Uterus (tissue), 4 donors: ENCODE results near the gene FAM163B. TPM values are rescaled to one million over a fixed set of nuclear protein-coding genes. Genes with fewer than 3 reads are reported as not detected.

Source experiments
- DNase-seq, 2 donors: peaks; one replicate each; pipeline ENCODE4 v3.0.0-alpha.2; 2019 to 2020
- H3K27ac ChIP-seq, 2 donors: fragments of 200-600 bp; sonication (generic); 1 replicate in 1 of 2; 2 replicates in 1 of 2; pipeline ENCODE4 v1.5.1; 2016 to 2018
- H3K27me3 ChIP-seq, 2 donors: fragments of 200-600 bp; sonication (generic); one replicate each; pipeline ENCODE4 v1.5.1; 2018 to 2019; ENCODE audit warnings: control low read depth in 1 of 2
- H3K36me3 ChIP-seq, 2 donors: fragments of 200-600 bp; sonication (generic); one replicate each; pipeline ENCODE4 v1.5.1; 2019; ENCODE audit warnings: control low read depth in 1 of 2
- H3K4me1 ChIP-seq, 2 donors: fragments of 200-600 bp; sonication (generic); one replicate each; pipeline ENCODE4 v1.5.1; 2018 to 2019; ENCODE audit warnings: control low read depth in 1 of 2
- H3K4me3 ChIP-seq, 2 donors: fragments of 200-600 bp; sonication (generic); 1 replicate in 1 of 2; 2 replicates in 1 of 2; pipeline ENCODE4 v1.5.1; 2018 to 2019; ENCODE audit warnings: mild to moderate bottlenecking in 1 of 2
- H3K9me3 ChIP-seq, 2 donors: fragments of 200-600 bp; sonication (generic); one replicate each; pipeline ENCODE4 v1.5.1; 2019; ENCODE audit warnings: control low read depth in 1 of 2
- POLR2A ChIP-seq, 2 donors: fragments of 450-650 bp; IDR thresholded peaks; one replicate each; pipeline ENCODE4 v1.6.1; 2016; ENCODE audit warnings: antibody characterized with exemption in 2 of 2, mild to moderate bottlenecking in 1 of 2, moderate library complexity in 1 of 2
- intact Hi-C: fragments of 100-400 bp; cut with DNase I; formaldehyde crosslinking; loops from one replicate; pipeline ENCODE4 v1.15.1; 2023; ENCODE audit warnings: low total_unique reads
- total RNA-seq, 4 donors: library from RNA; depleted of rRNA in 3 of 4; stranded (reverse); fragments of >200 nt in 3 of 4; gene quantifications; one replicate each; pipeline versions ENCODE4 v1.1.0 to v1.2.4, GENCODE V29; 2014 to 2023
- TF ChIP-seq, protein P1 (sequence below), 4 experiments: fragments of 200-600 bp in 2 of 4; fragments of 450-650 bp in 2 of 4; sonication (generic) in 2 of 4; IDR thresholded peaks; one replicate each; pipeline ENCODE4 v1.5.1; 2016 to 2019; ENCODE audit warnings: antibody characterized with exemption in 4 of 4, mild to moderate bottlenecking in 2 of 4, moderate library complexity in 1 of 4
- donor health status: DM: yes; HTN: yes; CAD: no.

The FAM163B gene
- total RNA-seq, 4 donors from 2014 or later: not detected

GRCh38 chr9:133585481-133586351, 23.5 kb downstream of the FAM163B start:
- intact Hi-C loops: no loop called here
- Histone ChIP-seq H3K27me3 (no peaks in the 10 kb centered on the region), H3K27ac (no peak overlapping the region), H3K36me3 (no peaks in the 10 kb centered on the region), H3K9me3 (no peaks in the 10 kb centered on the region), H3K4me3 (no peak overlapping the region), H3K4me1 (peaks cover 0 to 3% of the 10 kb centered on the region in 2 donors)
- no peak for TF ChIP-seq POLR2A (IDR thresholded peaks at IDR 0.05)
- TF ChIP-seq, protein P1, sequence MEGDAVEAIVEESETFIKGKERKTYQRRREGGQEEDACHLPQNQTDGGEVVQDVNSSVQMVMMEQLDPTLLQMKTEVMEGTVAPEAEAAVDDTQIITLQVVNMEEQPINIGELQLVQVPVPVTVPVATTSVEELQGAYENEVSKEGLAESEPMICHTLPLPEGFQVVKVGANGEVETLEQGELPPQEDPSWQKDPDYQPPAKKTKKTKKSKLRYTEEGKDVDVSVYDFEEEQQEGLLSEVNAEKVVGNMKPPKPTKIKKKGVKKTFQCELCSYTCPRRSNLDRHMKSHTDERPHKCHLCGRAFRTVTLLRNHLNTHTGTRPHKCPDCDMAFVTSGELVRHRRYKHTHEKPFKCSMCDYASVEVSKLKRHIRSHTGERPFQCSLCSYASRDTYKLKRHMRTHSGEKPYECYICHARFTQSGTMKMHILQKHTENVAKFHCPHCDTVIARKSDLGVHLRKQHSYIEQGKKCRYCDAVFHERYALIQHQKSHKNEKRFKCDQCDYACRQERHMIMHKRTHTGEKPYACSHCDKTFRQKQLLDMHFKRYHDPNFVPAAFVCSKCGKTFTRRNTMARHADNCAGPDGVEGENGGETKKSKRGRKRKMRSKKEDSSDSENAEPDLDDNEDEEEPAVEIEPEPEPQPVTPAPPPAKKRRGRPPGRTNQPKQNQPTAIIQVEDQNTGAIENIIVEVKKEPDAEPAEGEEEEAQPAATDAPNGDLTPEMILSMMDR (IDR thresholded peaks at IDR 0.05): no peak
- no peak for DNase-seq

GRCh38 chr9:133584559-133585476, 24.4 kb downstream of the FAM163B start:
- no peak overlapping the region for H3K4me3 ChIP-seq
- H3K27me3 ChIP-seq: no peaks in the 10 kb centered on the region
- H3K36me3 ChIP-seq: no peaks in the 10 kb centered on the region
- intact Hi-C loops: no loop called here
- TF ChIP-seq, protein P1 (IDR thresholded peaks at IDR 0.05): no peak
- no peak for TF ChIP-seq POLR2A (IDR thresholded peaks at IDR 0.05)
- no peak overlapping the region for H3K27ac ChIP-seq
- no peaks in the 10 kb centered on the region for H3K9me3 ChIP-seq
- peaks cover 0 to 3% of the 10 kb centered on the region in 2 donors for H3K4me1 ChIP-seq
- no peak for DNase-seq

DNA sequence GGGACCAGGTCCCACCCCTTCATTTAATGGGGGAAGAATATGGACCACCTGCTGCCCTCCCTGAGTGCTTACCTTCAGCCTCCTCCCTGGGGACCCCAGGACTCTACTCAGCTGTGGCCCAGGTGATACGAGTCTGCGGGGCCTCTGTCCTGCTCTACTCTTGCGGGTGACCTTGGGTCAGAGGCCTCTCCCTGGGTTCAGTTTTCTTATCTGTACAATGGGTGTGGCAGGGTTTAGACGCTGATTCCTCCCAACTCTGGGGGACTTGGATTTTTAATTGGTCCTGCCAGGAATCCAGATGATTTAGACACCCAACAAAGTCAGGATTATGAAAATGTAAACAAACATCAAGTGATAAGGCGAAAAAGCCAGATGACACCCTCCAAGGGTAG, 25.0 kb downstream of the FAM163B start:
- Histone ChIP-seq H3K36me3 (no peaks in the 10 kb centered on the region), H3K27me3 (no peaks in the 10 kb centered on the region), H3K4me1 (peaks cover 0 to 3% of the 10 kb centered on the region in 2 donors), H3K27ac (no peak overlapping the region), H3K9me3 (no peaks in the 10 kb centered on the region), H3K4me3 (no peak overlapping the region)
- no peak for DNase-seq
- TF ChIP-seq, protein P1 (IDR thresholded peaks at IDR 0.05): no peak
- intact Hi-C loops: no loop called here

- TF ChIP-seq, protein P1 (IDR thresholded peaks at IDR 0.05): no peak
- no peak for TF ChIP-seq POLR2A (IDR thresholded peaks at IDR 0.05)
- no peak overlapping the region for H3K4me3 ChIP-seq
- intact Hi-C loops: no loop called here
- H3K9me3 ChIP-seq: no peaks in the 10 kb centered on the region
- DNase-seq: no peak
- peaks cover 0 to 3% of the 10 kb centered on the region in 2 donors for H3K4me1 ChIP-seq
- no peaks in the 10 kb centered on the region for H3K27me3 ChIP-seq
- no peak overlapping the region for H3K27ac ChIP-seq
- no peaks in the 10 kb centered on the region for H3K36me3 ChIP-seq
Observed at GRCh38 chr9:133583586-133583985, 25.6 kb downstream of the FAM163B start.

- intact Hi-C loops: no loop called here
- H3K36me3 ChIP-seq: no peaks in the 10 kb centered on the region
- H3K27ac ChIP-seq: no peak overlapping the region
- no peak for TF ChIP-seq POLR2A (IDR thresholded peaks at IDR 0.05)
- TF ChIP-seq, protein P1 (IDR thresholded peaks at IDR 0.05): no peak
- no peaks in the 10 kb centered on the region for H3K9me3 ChIP-seq
- no peaks in the 10 kb centered on the region for H3K27me3 ChIP-seq
- H3K4me1 ChIP-seq: peaks cover 0 to 3% of the 10 kb centered on the region in 2 donors
- DNase-seq: no peak
- no peak overlapping the region for H3K4me3 ChIP-seq
Observed at GRCh38 chr9:133583111-133583510, 26.1 kb downstream of the FAM163B start.
